ENCODE measurements around the gene BARX2. TPM values are rescaled to one million over a fixed set of nuclear protein-coding genes. Genes with fewer than 3 reads are reported as not detected.

BARX2 gene
- total RNA-seq, 1 experiment from 2014 or later, result 0.12 TPM

DNA sequence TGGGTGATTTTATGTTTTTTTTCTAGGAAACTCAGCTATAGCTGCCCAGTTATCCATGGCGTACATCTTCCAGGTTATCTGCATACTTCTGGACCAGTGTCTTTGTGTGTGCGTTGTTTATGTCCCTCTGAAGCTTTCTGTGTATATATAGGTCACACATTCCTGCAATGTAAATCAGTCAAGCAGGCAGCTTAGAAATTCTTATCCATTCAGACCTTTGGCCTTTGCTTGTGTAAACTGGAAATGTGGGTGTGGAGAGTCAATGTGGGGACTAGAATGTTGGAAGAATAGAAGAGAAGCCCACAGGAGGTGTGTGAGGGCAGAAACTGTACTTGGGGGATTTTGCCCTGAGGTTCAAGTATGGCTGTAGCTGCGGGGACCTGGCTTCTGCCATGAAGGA is 51.7 kb downstream of the BARX2 start (continued):
- TF ChIP-seq SIN3A (IDR thresholded peaks at IDR 0.05; ENCODE audit: low read depth) (no peak), EZH2 (IDR thresholded peaks at IDR 0.05) (no peak), ZFX (IDR thresholded peaks at IDR 0.05) (no peak), EZH2phosphoT487 (IDR thresholded peaks at IDR 0.05; ENCODE audit: borderline replicate concordance) (no peak), FOSL1 (IDR thresholded peaks at IDR 0.05; ENCODE audit: low read depth) (no peak), POLR2AphosphoS5 (IDR thresholded peaks at IDR 0.05; ENCODE audit: low read depth, low read length) (no peak)

DNA sequence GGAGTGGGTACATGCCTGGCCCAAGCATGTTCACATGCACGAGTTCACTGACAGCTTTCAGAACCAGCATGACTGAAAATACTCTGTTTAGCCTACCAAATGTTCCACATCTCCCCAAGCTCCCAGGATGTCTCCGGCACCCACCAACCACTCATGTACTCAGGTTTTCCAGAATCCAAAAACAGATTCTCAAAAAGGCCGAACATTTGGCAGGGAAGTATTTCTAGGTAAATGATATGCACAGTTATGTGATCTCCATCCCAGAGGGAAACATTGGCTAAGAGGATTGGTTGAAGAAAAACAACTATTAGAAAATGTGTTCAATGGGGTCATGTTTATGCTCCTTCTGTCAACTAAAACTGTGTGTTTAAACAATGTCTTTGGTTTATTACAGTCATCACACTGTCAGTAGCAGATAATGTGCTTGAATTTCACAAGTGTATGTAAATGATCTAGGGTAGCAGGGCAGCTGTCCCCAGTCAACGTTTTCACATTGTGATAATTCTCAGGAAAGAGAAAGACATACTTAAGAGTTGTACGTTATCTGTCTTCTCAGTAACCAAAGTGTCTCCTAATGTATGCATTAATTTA is 52.3 kb downstream of the BARX2 start:
- H2AFZ ChIP-seq (ENCODE audit: low read depth, low read length, poor library complexity, severe bottlenecking), result no peak overlapping the region
- no peak overlapping the region for H3K27ac ChIP-seq (ENCODE audit: low read depth, low read length)
- no peaks in the 10 kb centered on the region; a peak in 1 of 4 replicates for H3K9me3 ChIP-seq (ENCODE audit: control insufficient read depth in 1 of 2, insufficient read depth in 1 of 2, low read depth in 1 of 2, low read length in 2 of 2)
- no peaks in the 10 kb centered on the region for H4K20me1 ChIP-seq (ENCODE audit: insufficient read depth)
- peaks cover 4% of the 10 kb centered on the region; the same call in 1 of the 2 replicates for H3K27me3 ChIP-seq (ENCODE audit: insufficient read depth, low read length)
- ChIA-PET RAD21 (ENCODE audit: low non-redundant PET in 1 of 2, low total read pairs in 2 of 2, uncharacterized antibody in 2 of 2, unreplicated experiment in 2 of 2) (no interaction called here), POLR2A (no interaction called here), CTCF (no interaction called here)
- H3K4me1 ChIP-seq (ENCODE audit: control insufficient read depth in 1 of 2, insufficient read depth in 2 of 2, low read length in 2 of 2), result no peaks in the 10 kb centered on the region
- no peaks in the 10 kb centered on the region for H3K9me2 ChIP-seq (ENCODE audit: insufficient read depth)
- no peak for ATAC-seq
- no peak overlapping the region for H3K4me3 ChIP-seq (replicated peaks in 1 of 2; ENCODE audit: low read depth in 1 of 2, low read length in 2 of 2)
- no peaks in the 10 kb centered on the region for H3K36me3 ChIP-seq (ENCODE audit: control insufficient read depth in 1 of 2, insufficient read depth in 2 of 2, low read length in 2 of 2)
- BruUV-seq (replicated peaks), result no TSS peak
- no peak for DNase-seq (ENCODE audit: low read depth, low spot score)
- no peak overlapping the region for H3K4me2 ChIP-seq (ENCODE audit: low read length)
- TF ChIP-seq, protein P1, sequence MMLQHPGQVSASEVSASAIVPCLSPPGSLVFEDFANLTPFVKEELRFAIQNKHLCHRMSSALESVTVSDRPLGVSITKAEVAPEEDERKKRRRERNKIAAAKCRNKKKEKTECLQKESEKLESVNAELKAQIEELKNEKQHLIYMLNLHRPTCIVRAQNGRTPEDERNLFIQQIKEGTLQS (IDR thresholded peaks at IDR 0.05), result no peak
- TF ChIP-seq EZH2 (IDR thresholded peaks at IDR 0.05), result no peak
- TF ChIP-seq CBX3 (IDR thresholded peaks at IDR 0.05; ENCODE audit: low read depth), result no peak
- TF ChIP-seq, protein P2, sequence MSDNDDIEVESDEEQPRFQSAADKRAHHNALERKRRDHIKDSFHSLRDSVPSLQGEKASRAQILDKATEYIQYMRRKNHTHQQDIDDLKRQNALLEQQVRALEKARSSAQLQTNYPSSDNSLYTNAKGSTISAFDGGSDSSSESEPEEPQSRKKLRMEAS (IDR thresholded peaks at IDR 0.05), result no peak
- TF ChIP-seq, protein P3, sequence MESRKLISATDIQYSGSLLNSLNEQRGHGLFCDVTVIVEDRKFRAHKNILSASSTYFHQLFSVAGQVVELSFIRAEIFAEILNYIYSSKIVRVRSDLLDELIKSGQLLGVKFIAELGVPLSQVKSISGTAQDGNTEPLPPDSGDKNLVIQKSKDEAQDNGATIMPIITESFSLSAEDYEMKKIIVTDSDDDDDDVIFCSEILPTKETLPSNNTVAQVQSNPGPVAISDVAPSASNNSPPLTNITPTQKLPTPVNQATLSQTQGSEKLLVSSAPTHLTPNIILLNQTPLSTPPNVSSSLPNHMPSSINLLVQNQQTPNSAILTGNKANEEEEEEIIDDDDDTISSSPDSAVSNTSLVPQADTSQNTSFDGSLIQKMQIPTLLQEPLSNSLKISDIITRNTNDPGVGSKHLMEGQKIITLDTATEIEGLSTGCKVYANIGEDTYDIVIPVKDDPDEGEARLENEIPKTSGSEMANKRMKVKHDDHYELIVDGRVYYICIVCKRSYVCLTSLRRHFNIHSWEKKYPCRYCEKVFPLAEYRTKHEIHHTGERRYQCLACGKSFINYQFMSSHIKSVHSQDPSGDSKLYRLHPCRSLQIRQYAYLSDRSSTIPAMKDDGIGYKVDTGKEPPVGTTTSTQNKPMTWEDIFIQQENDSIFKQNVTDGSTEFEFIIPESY (IDR thresholded peaks at IDR 0.05; ENCODE audit: extremely low read depth, insufficient replicate concordance, low read length), result no peak
- no peak for TF ChIP-seq RAD21 (IDR thresholded peaks at IDR 0.05; ENCODE audit: low read depth)
- no peak for TF ChIP-seq POLR2A (IDR thresholded peaks at IDR 0.05; ENCODE audit: borderline replicate concordance, extremely low read depth, insufficient read depth, insufficient read length)
- no peak for TF ChIP-seq EGR1 (IDR thresholded peaks at IDR 0.05; ENCODE audit: low read depth)
- no peak for TF ChIP-seq POLR2AphosphoS5 (IDR thresholded peaks at IDR 0.05; ENCODE audit: low read depth, low read length)
- no peak for TF ChIP-seq ZNF274 (IDR thresholded peaks at IDR 0.05; ENCODE audit: low read depth, low read length)
- no peak for TF ChIP-seq EZH2phosphoT487 (IDR thresholded peaks at IDR 0.05; ENCODE audit: borderline replicate concordance)
- no peak for TF ChIP-seq YY1 (IDR thresholded peaks at IDR 0.05; ENCODE audit: extremely low read depth, insufficient replicate concordance, low read depth, low read length)
- TF ChIP-seq SRF (IDR thresholded peaks at IDR 0.05; ENCODE audit: low read depth), result no peak
- no peak for TF ChIP-seq CEBPB (IDR thresholded peaks at IDR 0.05; ENCODE audit: low read depth)
- no peak for TF ChIP-seq ELF1 (IDR thresholded peaks at IDR 0.05; ENCODE audit: borderline replicate concordance, low read depth)
- TF ChIP-seq JUND (IDR thresholded peaks at IDR 0.05), result no peak
- TF ChIP-seq, protein P4, sequence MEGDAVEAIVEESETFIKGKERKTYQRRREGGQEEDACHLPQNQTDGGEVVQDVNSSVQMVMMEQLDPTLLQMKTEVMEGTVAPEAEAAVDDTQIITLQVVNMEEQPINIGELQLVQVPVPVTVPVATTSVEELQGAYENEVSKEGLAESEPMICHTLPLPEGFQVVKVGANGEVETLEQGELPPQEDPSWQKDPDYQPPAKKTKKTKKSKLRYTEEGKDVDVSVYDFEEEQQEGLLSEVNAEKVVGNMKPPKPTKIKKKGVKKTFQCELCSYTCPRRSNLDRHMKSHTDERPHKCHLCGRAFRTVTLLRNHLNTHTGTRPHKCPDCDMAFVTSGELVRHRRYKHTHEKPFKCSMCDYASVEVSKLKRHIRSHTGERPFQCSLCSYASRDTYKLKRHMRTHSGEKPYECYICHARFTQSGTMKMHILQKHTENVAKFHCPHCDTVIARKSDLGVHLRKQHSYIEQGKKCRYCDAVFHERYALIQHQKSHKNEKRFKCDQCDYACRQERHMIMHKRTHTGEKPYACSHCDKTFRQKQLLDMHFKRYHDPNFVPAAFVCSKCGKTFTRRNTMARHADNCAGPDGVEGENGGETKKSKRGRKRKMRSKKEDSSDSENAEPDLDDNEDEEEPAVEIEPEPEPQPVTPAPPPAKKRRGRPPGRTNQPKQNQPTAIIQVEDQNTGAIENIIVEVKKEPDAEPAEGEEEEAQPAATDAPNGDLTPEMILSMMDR (IDR thresholded peaks at IDR 0.05 in 2 of 3, conservative IDR thresholded peaks at IDR 0.05 in 1 of 3; ENCODE audit: borderline replicate concordance in 1 of 3, insufficient read depth in 1 of 3, low read depth in 2 of 3, low read length in 2 of 3), result no peak
- TF ChIP-seq FOSL1 (IDR thresholded peaks at IDR 0.05; ENCODE audit: low read depth), result no peak
- no peak for TF ChIP-seq SIN3A (IDR thresholded peaks at IDR 0.05; ENCODE audit: low read depth)
- TF ChIP-seq TCF7L2 (IDR thresholded peaks at IDR 0.05; ENCODE audit: borderline replicate concordance, extremely low read depth, insufficient read depth, insufficient read length), result no peak
- intact Hi-C loops (cut with micrococcal nuclease), result no loop called here
- H3K79me2 ChIP-seq (ENCODE audit: insufficient read depth, low read length), result no peaks in the 10 kb centered on the region
- no peak overlapping the region for H3K9ac ChIP-seq (ENCODE audit: low read length)
